CD14-positive monocyte (primary cell): Measurements from ENCODE around the gene PIR. TPM values are rescaled to one million over a fixed set of nuclear protein-coding genes. Genes with fewer than 3 reads are reported as not detected.

Experiments
- DNase-seq, 3 donors: peaks; one replicate each; pipeline ENCODE4 v3.0.0-alpha.2; 2011 to 2022
- H2AFZ ChIP-seq: 2 replicates; pipeline ENCODE4 v1.6.0; 2012; ENCODE audit warnings: mild to moderate bottlenecking, low read depth, low read length, inconsistent platforms; ENCODE audit not compliant: insufficient read depth, poor library complexity, severe bottlenecking
- H3K27ac ChIP-seq, 2 donors: 1 replicate in 1 of 2; 2 replicates in 1 of 2; pipeline ENCODE4 v1.5.1; 2012 to 2013; ENCODE audit warnings: low read length in 2 of 2, control low read depth in 1 of 2, inconsistent platforms in 1 of 2, low read depth in 1 of 2, mild to moderate bottlenecking in 1 of 2
- H3K27me3 ChIP-seq, 2 donors: one replicate each; pipeline versions ENCODE4 v1.6.0 to v1.6.1; 2011 to 2013; ENCODE audit warnings: low read length in 2 of 2; ENCODE audit not compliant: control insufficient read depth in 2 of 2, insufficient read depth in 2 of 2
- H3K36me3 ChIP-seq, 2 donors: replicated peaks in 1 of 2; 1 replicate in 1 of 2; 2 replicates in 1 of 2; pipeline versions ENCODE4 v1.5.1 to v1.6.1; 2012 to 2013; ENCODE audit warnings: low read length in 2 of 2, control low read depth in 1 of 2, inconsistent platforms in 1 of 2, mild to moderate bottlenecking in 1 of 2; ENCODE audit not compliant: insufficient read depth in 2 of 2, control insufficient read depth in 1 of 2
- H3K4me1 ChIP-seq, 2 donors: 1 replicate in 1 of 2; 2 replicates in 1 of 2; pipeline versions ENCODE4 v1.5.1 to v1.6.1; 2012 to 2013; ENCODE audit warnings: low read length in 2 of 2, control low read depth in 1 of 2, inconsistent platforms in 1 of 2, mild to moderate bottlenecking in 1 of 2, moderate library complexity in 1 of 2; ENCODE audit not compliant: insufficient read depth in 2 of 2, control insufficient read depth in 1 of 2
- H3K4me2 ChIP-seq: replicated peaks from 2 replicates; pipeline ENCODE3; 2012; ENCODE audit warnings: low read length, moderate library complexity, mild to moderate bottlenecking; ENCODE audit not compliant: poor library complexity, severe bottlenecking; ENCODE audit errors: extremely low read depth
- H3K4me3 ChIP-seq, 3 experiments: fragments of 200-600 bp in 1 of 3; sonication (generic) in 1 of 3; replicated peaks in 1 of 3; 1 replicate in 2 of 3; 2 replicates in 1 of 3; pipeline ENCODE4 v1.5.1; 2011 to 2013; ENCODE audit warnings: low read length in 3 of 3, mild to moderate bottlenecking in 3 of 3, control low read depth in 2 of 3, low read depth in 2 of 3, inconsistent platforms in 1 of 3, moderate library complexity in 1 of 3
- H3K79me2 ChIP-seq: 2 replicates; pipeline ENCODE4 v1.6.0; 2012; ENCODE audit warnings: mild to moderate bottlenecking, control low read depth, inconsistent platforms, low read length, moderate library complexity; ENCODE audit not compliant: insufficient read depth
- H3K9ac ChIP-seq: 2 replicates; pipeline ENCODE4 v1.6.0; 2017; ENCODE audit warnings: low read length, mild to moderate bottlenecking; ENCODE audit not compliant: insufficient read depth, poor library complexity, severe bottlenecking
- H3K9me3 ChIP-seq, 2 donors: replicated peaks in 1 of 2; 1 replicate in 1 of 2; 2 replicates in 1 of 2; pipeline versions ENCODE4 v1.5.1 to v1.6.1; 2012 to 2013; ENCODE audit warnings: low read length in 2 of 2, control low read depth in 1 of 2; ENCODE audit not compliant: control insufficient read depth in 1 of 2, insufficient read depth in 1 of 2
- H4K20me1 ChIP-seq: 2 replicates; pipeline ENCODE4 v1.6.0; 2012; ENCODE audit warnings: mild to moderate bottlenecking, low read length, control low read depth, moderate library complexity; ENCODE audit not compliant: insufficient read depth
- H3K27ac Mint-ChIP-seq, 7 donors: one replicate each; pipeline ENCODE4 v1.8.0; 2020; ENCODE audit warnings: mild to moderate bottlenecking in 7 of 7, mixed read lengths in 7 of 7, moderate library complexity in 6 of 7, inconsistent platforms in 2 of 7
- H3K27me3 Mint-ChIP-seq, 3 donors: one replicate each; pipeline ENCODE4 v1.8.0; 2021 to 2022; ENCODE audit warnings: low read depth in 3 of 3, mild to moderate bottlenecking in 3 of 3, mixed read lengths in 3 of 3, moderate library complexity in 3 of 3, inconsistent platforms in 1 of 3
- H3K36me3 Mint-ChIP-seq, 2 donors: one replicate each; pipeline ENCODE4 v1.8.0; 2020; ENCODE audit warnings: mixed read lengths in 2 of 2, inconsistent platforms in 1 of 2, mild to moderate bottlenecking in 1 of 2
- H3K4me1 Mint-ChIP-seq: one replicate; pipeline ENCODE4 v1.8.0; 2020; ENCODE audit warnings: mild to moderate bottlenecking, mixed read lengths
- H3K4me3 Mint-ChIP-seq, 2 donors: one replicate each; pipeline ENCODE4 v1.8.0; 2020; ENCODE audit warnings: mild to moderate bottlenecking in 2 of 2, mixed read lengths in 2 of 2, moderate library complexity in 1 of 2
- H3K9me3 Mint-ChIP-seq, 7 donors: one replicate each; pipeline ENCODE4 v1.8.0; 2020 to 2022; ENCODE audit warnings: mixed read lengths in 7 of 7, mild to moderate bottlenecking in 6 of 7, moderate library complexity in 6 of 7, inconsistent platforms in 2 of 7
- whole genome bisulfite sequencing: methylation state at CpG from one replicate; pipeline ENCODE4 v1.1.5; 2013; ENCODE audit warnings: missing lambda C conversion rate; ENCODE audit not compliant: insufficient coverage; 5-methylcytosine and 5-hydroxymethylcytosine counted together
- intact Hi-C, 2 donors: fragments of 100-400 bp; cut with micrococcal nuclease; formaldehyde crosslinking; loops; one replicate each; pipeline versions ENCODE4 v1.15.0 to v1.15.1; 2023
- polyA plus RNA-seq, 3 donors: library from polyadenylated mRNA; depleted of rRNA in 1 of 3; unstranded in 2 of 3; stranded (reverse) in 1 of 3; fragments of 300-500 nt in 2 of 3; fragments of >200 nt in 1 of 3; fragmentation: Illumina TruSeq in 2 of 3; gene quantifications; 1 replicate in 2 of 3; 2 replicates in 1 of 3; pipeline ENCODE4 v1.2.3, GENCODE V29; 2012 to 2021
- TF ChIP-seq, protein P1 (sequence below): fragments of 200-600 bp; IDR thresholded peaks from one replicate; pipeline ENCODE4 v1.8.0; 2022; ENCODE audit warnings: antibody characterized with exemption, mild to moderate bottlenecking

The PIR gene
- polyA plus RNA-seq, 3 donors, result 0.05 to 0.23 TPM; not detected in 1

DNA sequence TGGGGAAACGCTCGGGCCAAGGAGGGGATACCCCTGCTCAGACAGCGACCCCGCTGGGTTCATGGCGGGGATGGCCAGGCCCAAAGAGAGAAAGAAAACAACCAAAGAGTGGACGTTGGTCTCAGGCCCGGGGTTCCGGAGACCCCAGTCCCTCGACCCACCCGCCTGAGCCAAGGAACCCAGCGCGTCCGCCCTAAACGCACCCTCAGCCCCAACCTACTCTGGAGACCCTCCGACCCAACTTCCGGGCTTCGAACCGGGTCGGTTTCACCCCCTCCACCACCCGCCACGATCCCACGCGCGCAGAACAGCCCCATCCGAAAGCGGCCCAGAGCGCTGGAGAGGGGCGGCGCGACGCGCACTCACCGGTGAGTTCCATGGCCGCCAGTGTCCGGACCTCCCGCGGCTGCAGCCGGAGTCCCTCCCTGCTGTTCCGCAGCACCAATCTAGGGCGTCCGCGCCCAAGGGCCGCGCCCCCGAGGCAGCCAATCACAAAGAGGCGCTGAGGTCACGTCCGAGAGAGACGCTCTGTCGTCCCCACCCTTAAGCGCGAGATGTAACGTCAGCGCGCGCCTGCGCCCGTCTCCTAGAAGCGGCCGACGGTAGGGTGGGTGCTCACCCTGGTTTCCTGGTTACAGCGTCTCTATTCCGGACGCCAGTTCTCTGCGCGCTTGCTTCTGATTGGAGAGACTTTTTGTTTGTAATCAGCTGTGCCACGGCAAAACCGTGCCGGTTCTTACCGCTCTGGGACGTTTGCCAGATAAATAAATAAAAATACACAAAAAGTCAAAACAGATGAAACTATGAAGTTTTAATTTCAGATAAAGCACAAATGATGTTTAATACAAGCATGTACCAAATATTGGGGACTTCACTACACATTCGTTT lies 157.8 kb downstream of the PIR start, which contains the start of gene PIGA:
TSS of gene PIGA (minus strand) at position 389 of the 888 bp plus-strand sequence. CDS start 3,593 bp downstream, outside the sequence.
- peak within 1 kb of the TSS; percentile 76 for H3K4me2 ChIP-seq
- TF ChIP-seq, protein P1, sequence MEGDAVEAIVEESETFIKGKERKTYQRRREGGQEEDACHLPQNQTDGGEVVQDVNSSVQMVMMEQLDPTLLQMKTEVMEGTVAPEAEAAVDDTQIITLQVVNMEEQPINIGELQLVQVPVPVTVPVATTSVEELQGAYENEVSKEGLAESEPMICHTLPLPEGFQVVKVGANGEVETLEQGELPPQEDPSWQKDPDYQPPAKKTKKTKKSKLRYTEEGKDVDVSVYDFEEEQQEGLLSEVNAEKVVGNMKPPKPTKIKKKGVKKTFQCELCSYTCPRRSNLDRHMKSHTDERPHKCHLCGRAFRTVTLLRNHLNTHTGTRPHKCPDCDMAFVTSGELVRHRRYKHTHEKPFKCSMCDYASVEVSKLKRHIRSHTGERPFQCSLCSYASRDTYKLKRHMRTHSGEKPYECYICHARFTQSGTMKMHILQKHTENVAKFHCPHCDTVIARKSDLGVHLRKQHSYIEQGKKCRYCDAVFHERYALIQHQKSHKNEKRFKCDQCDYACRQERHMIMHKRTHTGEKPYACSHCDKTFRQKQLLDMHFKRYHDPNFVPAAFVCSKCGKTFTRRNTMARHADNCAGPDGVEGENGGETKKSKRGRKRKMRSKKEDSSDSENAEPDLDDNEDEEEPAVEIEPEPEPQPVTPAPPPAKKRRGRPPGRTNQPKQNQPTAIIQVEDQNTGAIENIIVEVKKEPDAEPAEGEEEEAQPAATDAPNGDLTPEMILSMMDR, result no peak
- H3K27ac ChIP-seq, result peak within 1 kb of the TSS; percentile 87 to 89
- H3K4me1 Mint-ChIP-seq, result peaks cover 9% of the 10 kb centered on the region
- peaks cover 0 to 11% (median 8%) of the 10 kb centered on the region in 7 donors for H3K9me3 Mint-ChIP-seq
- intact Hi-C loops, result loop anchor here (5.0 to 10.0 kb wide), 2 partner anchors 33 to 339 kb away; no protein-coding TSS in a partner anchor
- H3K36me3 Mint-ChIP-seq, result peaks cover 11 to 21% of the 10 kb centered on the region in 2 donors
- peaks cover 13 to 15% of the 10 kb centered on the region in 2 donors for H3K36me3 ChIP-seq
- H3K4me3 Mint-ChIP-seq, result peak within 1 kb of the TSS; percentile 90 to 92
- H2AFZ ChIP-seq, result peak within 1 kb of the TSS; percentile 43
- H3K9me3 ChIP-seq, result no peaks in the 10 kb centered on the region
- peak within 1 kb of the TSS; percentile 70 to 90 (median 82) for H3K4me3 ChIP-seq
- peaks cover 3 to 20% (median 4%) of the 10 kb centered on the region in 3 donors for H3K27me3 Mint-ChIP-seq
- H3K4me1 ChIP-seq, result peaks cover 4 to 12% of the 10 kb centered on the region in 2 donors
- H3K27ac Mint-ChIP-seq, result peak within 1 kb of the TSS; percentile 94 to 99 (median 96)
- H3K9ac ChIP-seq, result peak within 1 kb of the TSS; percentile 85
- H3K27me3 ChIP-seq, result peaks cover 0 to 29% of the 10 kb centered on the region in 2 donors
- peaks cover 24% of the 10 kb centered on the region for H3K79me2 ChIP-seq
- no peaks in the 10 kb centered on the region for H4K20me1 ChIP-seq
- 0% methylated on average over 29 of the region's 72 CpGs for WGBS
- peak; percentile 93 to 97 (median 96) for DNase-seq

Other genes with a start within 250 kb of the PIR start
- 1 to 10 TPM in 1 of 3 donors, under 1 TPM in 2; 0.24 to 1.4 (median 0.63) TPM for gene ASB9, start 223.2 kb downstream of the PIR start, polyA plus RNA-seq
- not detected for gene ASB11, start 177.7 kb downstream of the PIR start, polyA plus RNA-seq
- gene PIGA, start 157.8 kb downstream of the PIR start, polyA plus RNA-seq, result 10 to 100 TPM in 1 of 3 donors, 1 to 10 TPM in 2; 6.3 to 36.1 (median 6.4) TPM
- not detected for gene VEGFD, start 108.9 kb downstream of the PIR start, polyA plus RNA-seq
- gene BMX, start 7.5 kb upstream of the PIR start, polyA plus RNA-seq, result under 1 TPM; 0.15 to 0.26 (median 0.22) TPM
- gene ACE2, start 107.6 kb upstream of the PIR start, polyA plus RNA-seq, result not detected
- not detected for gene CLTRN, start 171.5 kb upstream of the PIR start, polyA plus RNA-seq
- gene CA5B, start 244.9 kb upstream of the PIR start, polyA plus RNA-seq, result 10 to 100 TPM in 2 of 3 donors, 1 to 10 TPM in 1; 6.2 to 24.4 (median 21.4) TPM